ENCODE measurements around the gene PCED1B.

- TF ChIP-seq EZH2 (IDR thresholded peaks at IDR 0.05; ENCODE audit: low read length, missing control alignments) (no peak), CTCF (conservative IDR thresholded peaks at IDR 0.05 in 1 of 2, IDR thresholded peaks at IDR 0.05 in 1 of 2; ENCODE audit: low read depth in 1 of 2, low read length in 2 of 2) (no peak)
These were observed 26.7 kb downstream of the PCED1B start for GRCh38 chr12:47105914-47106674.

Measured in fibroblast of lung (primary cell).